Activated T-cell treated with anti-CD3 and anti-CD28 coated beads, Interleukin-2, amount 50 U/mL, for 24 hours (primary cell): ENCODE data around the gene TFPI2.

Experiments
- DNase-seq: peaks from one replicate; pipeline ENCODE4 v3.0.0-alpha.2; 2020
- H3K27ac Mint-ChIP-seq: 2 replicates; pipeline ENCODE4 v1.8.0; 2020; ENCODE audit warnings: mild to moderate bottlenecking, mixed read lengths
- H3K27me3 Mint-ChIP-seq: 2 replicates; pipeline ENCODE4 v1.8.0; 2020; ENCODE audit warnings: mixed read lengths
- H3K36me3 Mint-ChIP-seq: 2 replicates; pipeline ENCODE4 v1.8.0; 2020; ENCODE audit warnings: low read depth, mixed read lengths
- H3K4me1 Mint-ChIP-seq: 2 replicates; pipeline ENCODE4 v1.8.0; 2020; ENCODE audit warnings: low read depth, mixed read lengths
- H3K4me3 Mint-ChIP-seq: 2 replicates; pipeline ENCODE4 v1.8.0; 2020; ENCODE audit warnings: mild to moderate bottlenecking, moderate library complexity, mixed read lengths
- H3K9me3 Mint-ChIP-seq: 2 replicates; pipeline ENCODE4 v1.8.0; 2020; ENCODE audit warnings: mixed read lengths

TFPI2 gene

DNA sequence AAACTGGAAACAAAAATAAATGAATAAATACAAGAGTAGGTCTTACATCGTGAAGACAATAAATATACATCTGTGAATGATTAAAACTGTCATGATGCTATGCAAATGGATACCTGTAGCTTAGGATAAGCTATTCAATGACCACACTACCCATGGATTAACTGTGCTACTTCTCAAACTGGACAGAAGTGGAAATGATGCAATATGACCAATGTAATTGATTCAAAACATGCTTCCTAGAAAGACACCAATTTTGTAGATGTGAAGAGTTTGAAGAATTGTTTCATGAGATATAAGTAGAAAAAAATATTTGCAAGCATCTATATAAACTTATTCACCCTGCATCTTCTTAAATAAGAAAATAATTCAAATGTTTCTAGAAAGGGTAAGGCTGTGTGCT lies 36.1 kb downstream of the TFPI2 start:
- Mint-ChIP-seq H3K36me3 (no peaks in the 10 kb centered on the region), H3K27me3 (peaks cover 5% of the 10 kb centered on the region), H3K27ac (no peak overlapping the region), H3K4me3 (no peak overlapping the region), H3K4me1 (no peaks in the 10 kb centered on the region), H3K9me3 (no peaks in the 10 kb centered on the region)
- no peak for DNase-seq

GRCh38 chr7:93851536-93851935 lies 39.0 kb downstream of the TFPI2 start:
- H3K4me1 Mint-ChIP-seq: no peaks in the 10 kb centered on the region
- no peak overlapping the region for H3K27ac Mint-ChIP-seq
- H3K4me3 Mint-ChIP-seq: no peak overlapping the region
- no peaks in the 10 kb centered on the region for H3K36me3 Mint-ChIP-seq
- peaks cover 5% of the 10 kb centered on the region for H3K27me3 Mint-ChIP-seq
- DNase-seq: no peak
- H3K9me3 Mint-ChIP-seq: no peaks in the 10 kb centered on the region

DNA sequence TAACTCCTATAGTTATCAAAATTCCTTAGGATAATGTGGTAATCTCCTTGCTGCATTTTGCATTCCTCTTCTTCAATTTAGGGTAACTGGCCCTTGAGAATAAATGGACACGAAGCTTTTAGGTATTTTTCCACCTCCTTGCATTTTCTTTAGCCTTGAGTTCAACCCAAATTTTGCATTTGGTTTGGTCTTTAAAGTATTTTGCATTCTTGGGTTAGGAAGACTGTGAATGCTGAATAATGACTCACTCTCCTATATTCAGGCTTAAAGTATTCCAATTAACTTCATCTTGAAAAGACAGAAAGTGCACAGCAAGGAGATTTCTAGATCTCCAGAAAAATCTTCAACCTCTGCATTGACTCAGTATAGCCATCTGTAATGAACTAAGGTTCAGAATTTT lies 47.3 kb downstream of the TFPI2 start:
- no peak overlapping the region for H3K27ac Mint-ChIP-seq
- H3K4me3 Mint-ChIP-seq: no peak overlapping the region
- H3K27me3 Mint-ChIP-seq: no peaks in the 10 kb centered on the region
- H3K4me1 Mint-ChIP-seq: no peaks in the 10 kb centered on the region
- DNase-seq: no peak
- no peaks in the 10 kb centered on the region for H3K9me3 Mint-ChIP-seq
- no peaks in the 10 kb centered on the region for H3K36me3 Mint-ChIP-seq

- Mint-ChIP-seq H3K36me3 (no peaks in the 10 kb centered on the region), H3K4me3 (no peak overlapping the region), H3K27ac (no peak overlapping the region), H3K9me3 (no peaks in the 10 kb centered on the region), H3K4me1 (no peaks in the 10 kb centered on the region), H3K27me3 (no peaks in the 10 kb centered on the region)
- DNase-seq: no peak
These were observed 51.6 kb downstream of the TFPI2 start for GRCh38 chr7:93838966-93839365.

GRCh38 chr7:93837245-93837644 lies 53.3 kb downstream of the TFPI2 start:
- Mint-ChIP-seq H3K27ac (no peak overlapping the region), H3K4me1 (no peaks in the 10 kb centered on the region), H3K9me3 (no peaks in the 10 kb centered on the region), H3K27me3 (no peaks in the 10 kb centered on the region), H3K4me3 (no peak overlapping the region), H3K36me3 (no peaks in the 10 kb centered on the region)
- DNase-seq: no peak

DNA sequence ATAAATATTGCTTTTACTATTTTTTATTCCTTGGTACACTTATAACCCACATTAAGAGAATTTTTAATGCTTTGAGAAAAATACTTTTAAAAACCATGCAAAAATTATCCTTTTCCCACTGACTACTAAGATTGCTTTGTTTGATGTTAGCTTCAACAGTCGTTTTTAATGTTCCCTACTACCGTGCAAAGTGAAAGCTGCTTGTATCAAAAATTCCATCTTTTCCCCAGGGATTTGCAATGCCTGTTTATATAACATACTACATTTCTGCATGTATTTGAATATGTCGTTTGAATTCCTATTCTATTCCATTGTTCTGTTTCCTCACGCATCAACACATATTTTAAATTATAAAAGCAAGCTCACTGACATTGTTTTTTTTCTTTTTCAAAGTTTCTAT lies 54.4 kb downstream of the TFPI2 start:
- Mint-ChIP-seq H3K4me3 (no peak overlapping the region), H3K4me1 (no peaks in the 10 kb centered on the region), H3K36me3 (no peaks in the 10 kb centered on the region), H3K27me3 (no peaks in the 10 kb centered on the region), H3K9me3 (no peaks in the 10 kb centered on the region), H3K27ac (no peak overlapping the region)
- DNase-seq: no peak

DNA sequence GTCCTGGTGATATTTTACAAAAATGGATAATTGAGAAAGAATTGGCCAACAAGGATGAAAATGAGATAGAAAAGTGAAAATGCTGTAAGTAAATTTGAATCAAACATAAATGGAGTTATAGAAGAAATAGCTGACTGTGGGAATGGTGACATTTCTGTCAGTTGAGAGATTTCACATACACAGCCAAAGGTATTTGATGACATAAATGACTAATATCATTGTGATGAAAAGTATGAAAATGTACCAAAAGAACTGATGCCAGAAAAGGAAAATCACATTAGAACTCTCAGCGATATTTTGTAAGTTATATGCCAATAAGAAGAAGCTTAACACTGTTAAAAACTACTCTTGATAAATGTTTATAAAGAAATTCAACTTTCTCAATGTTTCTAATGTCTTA lies 54.9 kb downstream of the TFPI2 start:
- H3K9me3 Mint-ChIP-seq: no peaks in the 10 kb centered on the region
- no peak overlapping the region for H3K4me3 Mint-ChIP-seq
- H3K27me3 Mint-ChIP-seq: no peaks in the 10 kb centered on the region
- no peak for DNase-seq
- H3K27ac Mint-ChIP-seq: no peak overlapping the region
- H3K4me1 Mint-ChIP-seq: no peaks in the 10 kb centered on the region
- H3K36me3 Mint-ChIP-seq: no peaks in the 10 kb centered on the region
